HEK293 (cell line): ENCODE measurements around the gene VAV3.

Experiments
- CTCF ChIA-PET: fragments of 350-600 bp; formaldehyde crosslinking; extraction: SDS; loops from one replicate; lab custom pipeline; 2021; ENCODE audit warnings: antibody characterized with exemption; lab: Yijun Ruan, JAX
- POLR2A ChIA-PET: fragments of 300-600 bp; formaldehyde crosslinking; extraction: SDS; loops from one replicate; lab custom pipeline; 2020; ENCODE audit warnings: antibody characterized with exemption, inconsistent platforms; lab: Yijun Ruan, JAX
- H3K27ac ChIP-seq: fragments of 200-500 bp; sonication (Bioruptor generic); 2 replicates; pipeline ENCODE4 v1.5.1; 2014; ENCODE audit warnings: low read depth, low read length, control low read depth, inconsistent platforms; ENCODE audit errors: extremely low read depth
- H3K36me3 ChIP-seq, 2 experiments: fragments of 200-500 bp in 1 of 2; sonication (Bioruptor generic) in 1 of 2; 1 replicate in 1 of 2; 2 replicates in 1 of 2; pipeline ENCODE4 v1.5.1; 2014 to 2017; ENCODE audit warnings: inconsistent platforms in 2 of 2, low read length in 2 of 2; ENCODE audit not compliant: control insufficient read depth in 2 of 2, insufficient read depth in 1 of 2
- H3K4me1 ChIP-seq: fragments of 200-500 bp; sonication (Bioruptor generic); 2 replicates; pipeline ENCODE4 v1.5.1; 2014; ENCODE audit warnings: mild to moderate bottlenecking, low read length, inconsistent platforms; ENCODE audit not compliant: control insufficient read depth, insufficient read depth
- H3K4me3 ChIP-seq: 2 replicates; pipeline ENCODE4 v1.5.1; 2011; ENCODE audit warnings: low read depth, mild to moderate bottlenecking, control low read depth, low read length, moderate library complexity
- H3K9me3 ChIP-seq: fragments of 200-500 bp; sonication (Bioruptor generic); 2 replicates; pipeline ENCODE4 v1.5.1; 2014; ENCODE audit warnings: low read depth, low read length, inconsistent platforms; ENCODE audit not compliant: control insufficient read depth, insufficient read depth
- HIC1 ChIP-seq: fragments of 450-650 bp; formaldehyde crosslinking; IDR thresholded peaks from 2 replicates; pipeline ENCODE4 v1.5.1; 2016; ENCODE audit warnings: missing biosample characterization, missing genetic modification characterization
- KLF17 ChIP-seq: fragments of 450-650 bp; formaldehyde crosslinking; IDR thresholded peaks from 2 replicates; pipeline ENCODE4 v1.5.1; 2016; ENCODE audit warnings: missing biosample characterization, missing genetic modification characterization
- OSR2 ChIP-seq: fragments of 450-650 bp; formaldehyde crosslinking; IDR thresholded peaks from 2 replicates; pipeline ENCODE4 v1.5.1; 2016; ENCODE audit warnings: missing biosample characterization, missing genetic modification characterization
- OVOL3 ChIP-seq: fragments of 450-650 bp; formaldehyde crosslinking; IDR thresholded peaks from 2 replicates; pipeline ENCODE4 v1.5.1; 2016; ENCODE audit warnings: missing biosample characterization, missing genetic modification characterization
- ZFHX2 ChIP-seq: fragments of 450-650 bp; formaldehyde crosslinking; conservative IDR thresholded peaks from 2 replicates; pipeline ENCODE4 v1.5.1; 2016; ENCODE audit warnings: missing biosample characterization, missing genetic modification characterization
- ZNF112 ChIP-seq: fragments of 450-650 bp; formaldehyde crosslinking; IDR thresholded peaks from 2 replicates; pipeline ENCODE4 v1.5.0; 2017; ENCODE audit warnings: missing biosample characterization, missing genetic modification characterization
- ZNF174 ChIP-seq: fragments of 450-650 bp; formaldehyde crosslinking; IDR thresholded peaks from 2 replicates; pipeline ENCODE4 v1.5.0; 2017; ENCODE audit warnings: missing biosample characterization, mild to moderate bottlenecking, missing genetic modification characterization
- ZNF184 ChIP-seq: fragments of 450-650 bp; IDR thresholded peaks from 2 replicates; pipeline ENCODE4 v1.5.1; 2018; ENCODE audit warnings: missing biosample characterization, mild to moderate bottlenecking, missing genetic modification characterization
- ZNF2 ChIP-seq: fragments of 450-650 bp; formaldehyde crosslinking; IDR thresholded peaks from 2 replicates; pipeline ENCODE4 v1.5.1; 2016; ENCODE audit warnings: missing biosample characterization, missing genetic modification characterization
- ZNF292 ChIP-seq: fragments of 450-650 bp; formaldehyde crosslinking; IDR thresholded peaks from 2 replicates; pipeline ENCODE4 v1.5.1; 2016; ENCODE audit warnings: low read depth, missing biosample characterization, missing genetic modification characterization, borderline replicate concordance
- ZNF324 ChIP-seq: fragments of 450-650 bp; formaldehyde crosslinking; IDR thresholded peaks from 2 replicates; pipeline ENCODE4 v1.5.1; 2016; ENCODE audit warnings: missing biosample characterization, missing genetic modification characterization
- ZNF335 ChIP-seq: fragments of 450-650 bp; formaldehyde crosslinking; conservative IDR thresholded peaks from 2 replicates; pipeline ENCODE4 v1.5.1; 2016; ENCODE audit warnings: missing biosample characterization, missing genetic modification characterization
- ZNF366 ChIP-seq: fragments of 450-650 bp; formaldehyde crosslinking; conservative IDR thresholded peaks from 2 replicates; pipeline ENCODE4 v1.5.1; 2016; ENCODE audit warnings: missing biosample characterization, missing genetic modification characterization
- ZNF585B ChIP-seq: fragments of 450-650 bp; formaldehyde crosslinking; IDR thresholded peaks from 2 replicates; pipeline ENCODE4 v1.5.1; 2016; ENCODE audit warnings: missing biosample characterization, missing genetic modification characterization
- ZNF596 ChIP-seq: fragments of 450-650 bp; IDR thresholded peaks from 2 replicates; pipeline ENCODE4 v1.5.0; 2018; ENCODE audit warnings: missing biosample characterization, mild to moderate bottlenecking, missing genetic modification characterization, moderate library complexity
- ZNF624 ChIP-seq: fragments of 450-650 bp; formaldehyde crosslinking; IDR thresholded peaks from 2 replicates; pipeline ENCODE4 v1.5.1; 2017; ENCODE audit warnings: missing biosample characterization, missing genetic modification characterization
- ZNF701 ChIP-seq: fragments of 450-650 bp; formaldehyde crosslinking; IDR thresholded peaks from 2 replicates; pipeline ENCODE4 v1.5.1; 2016; ENCODE audit warnings: missing biosample characterization, missing genetic modification characterization
- TF ChIP-seq, protein P1 (sequence below): fragments of 450-650 bp; formaldehyde crosslinking; conservative IDR thresholded peaks from 2 replicates; pipeline ENCODE4 v1.5.1; 2016; ENCODE audit warnings: low read depth, missing biosample characterization, missing genetic modification characterization

The VAV3 gene

DNA sequence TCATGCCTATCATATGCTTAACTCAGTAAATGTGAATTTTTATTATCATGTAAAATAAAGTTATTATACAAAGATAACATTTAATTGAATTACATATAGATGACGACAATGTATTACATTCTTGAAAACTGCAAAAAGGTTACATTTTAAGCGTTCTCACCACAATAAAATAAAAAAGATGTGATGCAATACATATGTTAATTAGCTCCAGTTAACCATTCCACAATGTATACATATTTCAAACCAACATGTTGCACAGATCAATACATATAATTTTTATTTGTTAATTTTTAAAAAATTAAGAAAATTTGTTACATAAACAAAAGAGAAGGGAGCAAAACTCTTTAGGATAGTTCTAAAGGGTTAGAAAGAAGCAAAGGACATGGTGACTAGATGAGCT, 183.7 kb downstream of the VAV3 start:
- H3K4me1 ChIP-seq = no peaks in the 10 kb centered on the region
- H3K9me3 ChIP-seq = no peaks in the 10 kb centered on the region
- TF ChIP-seq ZNF184 (tag by site-specific recombination) (no peak), ZNF2 (tag by site-specific recombination) (no peak), ZNF596 (tag by site-specific recombination) (no peak), OSR2 (tag by site-specific recombination) (no peak), ZNF112 (tag by site-specific recombination) (no peak), ZNF624 (tag by site-specific recombination) (no peak), ZNF335 (no peak), OVOL3 (no peak), ZNF701 (tag by site-specific recombination) (no peak), ZNF366 (tag by site-specific recombination) (no peak), ZNF585B (no peak), ZNF292 (tag by site-specific recombination) (no peak), ZFHX2 (no peak)
- TF ChIP-seq, protein P1, sequence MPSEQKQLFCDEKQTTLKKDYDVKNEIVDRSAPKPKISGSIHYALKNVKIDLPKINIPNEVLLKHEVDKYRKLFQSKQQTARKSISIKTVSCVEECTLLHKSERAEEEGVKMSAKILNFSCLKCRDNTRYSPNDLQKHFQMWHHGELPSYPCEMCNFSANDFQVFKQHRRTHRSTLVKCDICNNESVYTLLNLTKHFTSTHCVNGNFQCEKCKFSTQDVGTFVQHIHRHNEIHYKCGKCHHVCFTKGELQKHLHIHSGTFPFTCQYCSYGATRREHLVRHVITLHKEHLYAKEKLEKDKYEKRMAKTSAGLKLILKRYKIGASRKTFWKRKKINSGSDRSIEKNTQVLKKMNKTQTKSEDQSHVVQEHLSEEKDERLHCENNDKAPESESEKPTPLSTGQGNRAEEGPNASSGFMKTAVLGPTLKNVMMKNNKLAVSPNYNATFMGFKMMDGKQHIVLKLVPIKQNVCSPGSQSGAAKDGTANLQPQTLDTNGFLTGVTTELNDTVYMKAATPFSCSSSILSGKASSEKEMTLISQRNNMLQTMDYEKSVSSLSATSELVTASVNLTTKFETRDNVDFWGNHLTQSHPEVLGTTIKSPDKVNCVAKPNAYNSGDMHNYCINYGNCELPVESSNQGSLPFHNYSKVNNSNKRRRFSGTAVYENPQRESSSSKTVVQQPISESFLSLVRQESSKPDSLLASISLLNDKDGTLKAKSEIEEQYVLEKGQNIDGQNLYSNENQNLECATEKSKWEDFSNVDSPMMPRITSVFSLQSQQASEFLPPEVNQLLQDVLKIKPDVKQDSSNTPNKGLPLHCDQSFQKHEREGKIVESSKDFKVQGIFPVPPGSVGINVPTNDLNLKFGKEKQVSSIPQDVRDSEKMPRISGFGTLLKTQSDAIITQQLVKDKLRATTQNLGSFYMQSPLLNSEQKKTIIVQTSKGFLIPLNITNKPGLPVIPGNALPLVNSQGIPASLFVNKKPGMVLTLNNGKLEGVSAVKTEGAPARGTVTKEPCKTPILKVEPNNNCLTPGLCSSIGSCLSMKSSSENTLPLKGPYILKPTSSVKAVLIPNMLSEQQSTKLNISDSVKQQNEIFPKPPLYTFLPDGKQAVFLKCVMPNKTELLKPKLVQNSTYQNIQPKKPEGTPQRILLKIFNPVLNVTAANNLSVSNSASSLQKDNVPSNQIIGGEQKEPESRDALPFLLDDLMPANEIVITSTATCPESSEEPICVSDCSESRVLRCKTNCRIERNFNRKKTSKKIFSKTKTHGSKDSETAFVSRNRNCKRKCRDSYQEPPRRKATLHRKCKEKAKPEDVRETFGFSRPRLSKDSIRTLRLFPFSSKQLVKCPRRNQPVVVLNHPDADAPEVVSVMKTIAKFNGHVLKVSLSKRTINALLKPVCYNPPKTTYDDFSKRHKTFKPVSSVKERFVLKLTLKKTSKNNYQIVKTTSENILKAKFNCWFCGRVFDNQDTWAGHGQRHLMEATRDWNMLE (tag by site-specific recombination) = no peak
- ChIA-PET CTCF (interaction anchor here (0.5 to 14.2 kb wide), 9 partner anchors 15 to 862 kb away, joined by 3 to 287 read pairs (median 4); partner anchors contain the start of gene SLC25A24), POLR2A (interaction anchor here (1.4 kb wide), 1 partner anchor 344 kb away, joined by 4 read pairs; no protein-coding TSS in a partner anchor)
- H3K4me3 ChIP-seq = no peak overlapping the region
- no peaks in the 10 kb centered on the region for H3K36me3 ChIP-seq
- no peak overlapping the region for H3K27ac ChIP-seq

DNA sequence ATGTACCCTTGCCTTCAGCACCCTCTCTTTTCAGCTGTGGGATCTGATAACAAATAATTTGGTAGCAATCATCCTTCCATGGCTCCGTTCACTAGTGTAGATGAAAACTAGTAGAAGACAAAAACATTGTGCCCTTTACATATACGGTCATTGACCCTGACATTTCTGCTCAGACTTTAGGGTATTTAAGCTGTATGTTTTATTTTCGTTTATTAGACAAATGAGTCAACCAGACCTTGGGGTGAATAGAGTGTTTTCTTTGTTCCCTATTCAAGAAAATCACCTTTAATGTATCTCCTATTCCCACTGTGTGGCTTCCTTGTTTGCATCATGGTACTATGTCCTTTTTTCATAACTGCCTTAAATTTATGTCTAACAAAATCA, 187.3 kb downstream of the VAV3 start:
- POLR2A ChIA-PET = no interaction called here
- no peaks in the 10 kb centered on the region for H3K36me3 ChIP-seq
- no peaks in the 10 kb centered on the region for H3K9me3 ChIP-seq
- TF ChIP-seq ZNF174 = no peak
- TF ChIP-seq HIC1 (tag by site-specific recombination) = no peak
- TF ChIP-seq KLF17 (tag by site-specific recombination) = no peak
- no peak for TF ChIP-seq ZNF324 (tag by site-specific recombination)
- TF ChIP-seq, all 188 proteins: peak for 0
- Histone ChIP-seq H3K4me3 (no peak overlapping the region), H3K27ac (no peak overlapping the region), H3K4me1 (no peaks in the 10 kb centered on the region)
- CTCF ChIA-PET = interaction anchor here (14.2 kb wide), 1 partner anchor 349 kb away, joined by 287 read pairs; no protein-coding TSS in a partner anchor
